ENCODE measurements around the gene ZNF280C.

Gene ZNF280C

DNA sequence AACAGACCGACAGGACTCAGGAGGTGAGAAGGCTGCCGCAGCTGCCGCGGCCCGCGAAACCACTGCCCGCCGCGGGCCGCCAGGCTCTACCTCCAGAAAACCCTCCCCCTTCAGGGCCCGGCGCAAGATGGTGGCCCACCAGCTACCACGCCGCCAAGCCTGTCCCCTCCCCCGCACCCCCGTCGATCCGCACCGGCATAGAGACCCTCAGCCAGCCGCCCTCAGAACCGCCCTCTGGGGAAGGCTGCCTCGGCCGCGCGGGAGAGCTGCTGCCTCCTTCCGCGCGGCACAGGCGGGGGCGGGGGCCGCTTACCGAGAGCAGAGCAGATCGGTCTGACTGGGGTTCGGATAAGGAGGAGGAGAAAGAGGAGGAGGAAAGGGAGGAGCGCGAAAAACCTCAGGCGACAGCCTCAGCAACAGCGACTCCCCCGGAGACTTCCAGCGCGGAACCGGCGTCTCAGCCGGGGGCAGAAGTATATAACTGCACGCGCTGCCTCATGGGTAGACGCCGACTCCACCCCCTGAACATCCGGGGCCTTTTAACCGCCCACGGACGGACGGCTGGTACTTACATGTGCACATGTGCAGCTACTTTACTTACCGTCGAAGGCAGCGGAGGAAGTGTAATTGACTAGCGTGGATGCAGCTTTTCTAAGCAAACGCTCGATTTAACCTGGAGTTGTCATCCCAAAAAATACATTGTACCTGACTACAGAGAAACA is at the start of gene ZNF280C:
ZNF280C (minus strand) TSS at position 451 of the 722 bp plus-strand sequence. CDS start 8,450 bp downstream, outside the sequence.
- TF ChIP-seq, protein P1, sequence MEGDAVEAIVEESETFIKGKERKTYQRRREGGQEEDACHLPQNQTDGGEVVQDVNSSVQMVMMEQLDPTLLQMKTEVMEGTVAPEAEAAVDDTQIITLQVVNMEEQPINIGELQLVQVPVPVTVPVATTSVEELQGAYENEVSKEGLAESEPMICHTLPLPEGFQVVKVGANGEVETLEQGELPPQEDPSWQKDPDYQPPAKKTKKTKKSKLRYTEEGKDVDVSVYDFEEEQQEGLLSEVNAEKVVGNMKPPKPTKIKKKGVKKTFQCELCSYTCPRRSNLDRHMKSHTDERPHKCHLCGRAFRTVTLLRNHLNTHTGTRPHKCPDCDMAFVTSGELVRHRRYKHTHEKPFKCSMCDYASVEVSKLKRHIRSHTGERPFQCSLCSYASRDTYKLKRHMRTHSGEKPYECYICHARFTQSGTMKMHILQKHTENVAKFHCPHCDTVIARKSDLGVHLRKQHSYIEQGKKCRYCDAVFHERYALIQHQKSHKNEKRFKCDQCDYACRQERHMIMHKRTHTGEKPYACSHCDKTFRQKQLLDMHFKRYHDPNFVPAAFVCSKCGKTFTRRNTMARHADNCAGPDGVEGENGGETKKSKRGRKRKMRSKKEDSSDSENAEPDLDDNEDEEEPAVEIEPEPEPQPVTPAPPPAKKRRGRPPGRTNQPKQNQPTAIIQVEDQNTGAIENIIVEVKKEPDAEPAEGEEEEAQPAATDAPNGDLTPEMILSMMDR (IDR thresholded peaks at IDR 0.05): peak; percentile 15
- Histone ChIP-seq H3K4me3 (ENCODE audit: low read depth, low read length) (peak within 1 kb of the TSS; percentile 82), H3K4me2 (ENCODE audit: low read length) (peak within 1 kb of the TSS; percentile 79), H3K36me3 (ENCODE audit: control insufficient read depth, insufficient read depth, low read length) (no peaks in the 10 kb centered on the region), H3K4me1 (no peaks in the 10 kb centered on the region), H3K9me3 (ENCODE audit: control insufficient read depth, low read length) (no peaks in the 10 kb centered on the region), H3K27ac (peak within 1 kb of the TSS; percentile 86), H3K79me2 (no peaks in the 10 kb centered on the region), H3K9ac (peak within 1 kb of the TSS; percentile 61), H2AFZ (peak within 1 kb of the TSS; percentile 97), H3K27me3 (ENCODE audit: control insufficient read depth, insufficient read depth, low read length) (no peaks in the 10 kb centered on the region)

DNA sequence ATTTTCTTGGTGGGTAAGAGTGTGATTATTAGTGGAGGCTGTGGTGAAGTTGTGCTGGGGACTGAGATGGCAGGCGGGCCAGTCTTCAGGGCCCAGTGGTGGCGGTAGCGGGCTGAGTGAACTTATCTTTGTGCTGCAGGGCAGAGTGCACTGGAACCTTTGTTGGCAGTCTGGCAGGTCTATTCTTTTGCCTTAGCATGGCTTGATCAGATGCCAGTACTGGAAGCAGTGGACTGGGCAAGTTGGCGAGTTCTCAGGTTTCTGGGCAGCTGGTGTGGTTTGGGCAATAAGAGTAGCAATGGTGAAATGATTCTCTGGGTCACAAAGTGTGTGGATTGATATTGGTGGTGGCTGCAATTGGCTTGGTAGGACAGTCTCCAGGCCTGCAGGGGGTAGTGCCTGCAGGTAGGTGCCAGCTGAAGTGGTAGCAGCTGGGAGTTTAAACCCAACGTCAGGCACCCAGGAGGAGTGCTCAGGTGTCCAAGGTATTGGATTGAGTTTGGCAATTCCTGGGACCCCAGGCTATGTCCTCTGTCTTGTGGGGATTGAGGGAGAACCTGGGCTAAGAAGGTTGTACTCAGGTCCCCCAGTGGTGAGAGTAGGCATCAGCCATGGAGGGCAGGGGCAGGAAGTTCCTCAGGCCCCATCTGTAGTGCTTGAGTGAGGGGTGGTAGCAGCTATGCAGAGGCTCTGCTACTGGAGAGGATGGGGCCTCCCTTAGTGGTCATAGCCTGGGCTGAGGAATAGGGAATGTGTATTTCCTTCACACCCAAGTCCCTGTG is 36.1 kb upstream of the ZNF280C start:
- H3K27me3 ChIP-seq (ENCODE audit: control insufficient read depth, insufficient read depth, low read length): no peaks in the 10 kb centered on the region
- H3K79me2 ChIP-seq: no peaks in the 10 kb centered on the region
- H3K4me1 ChIP-seq: no peaks in the 10 kb centered on the region
- no peak overlapping the region for H3K4me2 ChIP-seq (ENCODE audit: low read length)
- no peaks in the 10 kb centered on the region for H3K36me3 ChIP-seq (ENCODE audit: control insufficient read depth, insufficient read depth, low read length)
- no peak overlapping the region for H3K27ac ChIP-seq
- no peak overlapping the region for H2AFZ ChIP-seq
- H3K9me3 ChIP-seq (ENCODE audit: control insufficient read depth, low read length): no peaks in the 10 kb centered on the region
- TF ChIP-seq, protein P1 (IDR thresholded peaks at IDR 0.05): no peak
- H3K4me3 ChIP-seq (ENCODE audit: low read depth, low read length): no peak overlapping the region
- no peak overlapping the region for H3K9ac ChIP-seq

- Histone ChIP-seq H3K27me3 (ENCODE audit: control insufficient read depth, insufficient read depth, low read length) (no peaks in the 10 kb centered on the region), H3K9ac (no peak overlapping the region), H3K79me2 (no peaks in the 10 kb centered on the region), H3K36me3 (ENCODE audit: control insufficient read depth, insufficient read depth, low read length) (no peaks in the 10 kb centered on the region), H3K4me2 (ENCODE audit: low read length) (no peak overlapping the region), H3K27ac (no peak overlapping the region), H3K4me3 (ENCODE audit: low read depth, low read length) (no peak overlapping the region), H2AFZ (no peak overlapping the region), H3K9me3 (ENCODE audit: control insufficient read depth, low read length) (no peaks in the 10 kb centered on the region), H3K4me1 (no peaks in the 10 kb centered on the region)
- TF ChIP-seq, protein P1 (IDR thresholded peaks at IDR 0.05): no peak
These were observed 33.3 kb upstream of the ZNF280C start for GRCh38 chrX:130301977-130302376.

DNA sequence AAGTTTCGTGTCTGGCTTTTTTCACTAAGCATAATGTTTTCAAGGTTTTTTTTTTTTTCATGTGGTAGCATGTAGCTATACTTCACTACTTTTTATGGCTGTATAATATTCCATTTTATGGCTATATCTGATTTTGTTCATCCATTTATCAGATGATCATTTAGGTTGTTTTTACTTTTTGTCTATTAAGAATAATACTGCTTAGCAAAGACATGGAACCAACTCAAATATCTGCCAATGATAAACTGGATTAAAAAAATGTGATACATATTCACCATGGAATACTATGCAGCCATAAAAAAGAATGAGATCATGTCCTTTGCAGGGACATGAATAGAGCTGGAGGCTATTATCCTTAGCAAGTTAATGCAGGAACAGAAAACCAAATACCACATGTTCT is 32.7 kb upstream of the ZNF280C start:
- Histone ChIP-seq H3K4me3 (ENCODE audit: low read depth, low read length) (no peak overlapping the region), H3K27ac (no peak overlapping the region), H3K9me3 (ENCODE audit: control insufficient read depth, low read length) (no peaks in the 10 kb centered on the region), H3K79me2 (no peaks in the 10 kb centered on the region), H3K36me3 (ENCODE audit: control insufficient read depth, insufficient read depth, low read length) (no peaks in the 10 kb centered on the region), H3K9ac (no peak overlapping the region), H3K4me2 (ENCODE audit: low read length) (no peak overlapping the region), H2AFZ (no peak overlapping the region), H3K4me1 (no peaks in the 10 kb centered on the region), H3K27me3 (ENCODE audit: control insufficient read depth, insufficient read depth, low read length) (no peaks in the 10 kb centered on the region)
- TF ChIP-seq, protein P1 (IDR thresholded peaks at IDR 0.05): no peak

All from parathyroid adenoma (tissue), 2 donors.